BJ (cell line): ENCODE results near the gene ACSF3. TPM values are rescaled to one million over a fixed set of nuclear protein-coding genes. Genes with fewer than 3 reads are reported as not detected.

ENCODE experiments used
- CTCF ChIA-PET: fragments of 350-600 bp; formaldehyde crosslinking; extraction: SDS; loops from one replicate; lab custom pipeline; 2021; ENCODE audit warnings: antibody characterized with exemption, inconsistent platforms; lab: Yijun Ruan, JAX
- POLR2A ChIA-PET: fragments of 300-600 bp; sonication (Branson Sonifier 250); formaldehyde crosslinking; extraction: SDS; loops from one replicate; lab custom pipeline; 2021; ENCODE audit warnings: antibody characterized with exemption; lab: Charles Lee
- DNase-seq: peaks from one replicate; pipeline ENCODE4 v3.0.0-alpha.2; 2011; ENCODE audit warnings: low read depth
- H3K27me3 ChIP-seq: 2 replicates; pipeline ENCODE4 v1.6.0; 2011; ENCODE audit warnings: low read length; ENCODE audit not compliant: control insufficient read depth, insufficient read depth
- H3K36me3 ChIP-seq: 2 replicates; pipeline ENCODE4 v1.5.1; 2011; ENCODE audit warnings: low read length; ENCODE audit not compliant: control insufficient read depth, insufficient read depth
- H3K4me3 ChIP-seq: 2 replicates; pipeline ENCODE4 v1.5.1; 2011; ENCODE audit warnings: low read depth, mild to moderate bottlenecking, control low read depth, low read length
- polyA plus RNA-seq: library from polyadenylated mRNA; depleted of rRNA; stranded (reverse); fragments of >200 nt; gene quantifications from 2 replicates; pipeline ENCODE4 v1.2.3, GENCODE V29; 2011
- TF ChIP-seq, protein P1 (sequence below): IDR thresholded peaks from 2 replicates; pipeline ENCODE4 v1.5.1; 2011; ENCODE audit warnings: low read depth, mild to moderate bottlenecking, control low read depth, inconsistent platforms, low read length, moderate library complexity; ENCODE audit not compliant: insufficient read depth

ACSF3 gene
- polyA plus RNA-seq, 1 experiment = 12.5 TPM

DNA sequence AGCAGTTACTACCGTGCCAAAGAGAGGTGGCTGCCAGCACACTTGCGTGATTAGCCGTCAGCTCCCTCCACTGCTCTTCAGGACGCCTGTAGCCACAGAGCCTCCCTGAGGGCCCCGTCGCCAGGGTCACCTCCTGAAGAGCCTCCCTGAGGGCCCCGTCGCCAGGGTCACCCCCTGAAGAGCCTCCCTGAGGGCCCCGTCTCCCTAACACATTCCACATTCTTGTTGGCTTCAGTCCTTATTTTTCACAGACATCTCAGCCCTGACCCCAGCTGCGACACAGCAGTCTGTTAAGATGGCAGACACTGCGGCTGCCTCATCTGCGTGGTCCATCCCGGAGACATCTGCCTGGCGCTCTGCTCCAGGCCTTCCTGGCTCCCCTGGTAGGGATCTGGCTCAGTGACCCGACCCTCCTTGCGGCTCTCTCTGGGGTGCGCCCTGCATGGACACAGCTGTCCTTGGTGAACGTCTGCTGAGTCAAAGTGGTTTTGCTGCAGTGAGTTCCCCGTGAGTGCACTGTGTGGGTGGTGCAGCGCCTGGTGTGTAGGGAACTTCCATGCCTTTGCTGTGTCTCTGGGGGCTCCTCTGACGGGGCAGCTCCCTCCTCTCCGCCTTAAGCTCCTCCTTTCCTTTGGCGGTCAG is 11.4 kb downstream of the ACSF3 start:
- ChIA-PET CTCF (no interaction called here), POLR2A (no interaction called here)
- TF ChIP-seq, protein P1, sequence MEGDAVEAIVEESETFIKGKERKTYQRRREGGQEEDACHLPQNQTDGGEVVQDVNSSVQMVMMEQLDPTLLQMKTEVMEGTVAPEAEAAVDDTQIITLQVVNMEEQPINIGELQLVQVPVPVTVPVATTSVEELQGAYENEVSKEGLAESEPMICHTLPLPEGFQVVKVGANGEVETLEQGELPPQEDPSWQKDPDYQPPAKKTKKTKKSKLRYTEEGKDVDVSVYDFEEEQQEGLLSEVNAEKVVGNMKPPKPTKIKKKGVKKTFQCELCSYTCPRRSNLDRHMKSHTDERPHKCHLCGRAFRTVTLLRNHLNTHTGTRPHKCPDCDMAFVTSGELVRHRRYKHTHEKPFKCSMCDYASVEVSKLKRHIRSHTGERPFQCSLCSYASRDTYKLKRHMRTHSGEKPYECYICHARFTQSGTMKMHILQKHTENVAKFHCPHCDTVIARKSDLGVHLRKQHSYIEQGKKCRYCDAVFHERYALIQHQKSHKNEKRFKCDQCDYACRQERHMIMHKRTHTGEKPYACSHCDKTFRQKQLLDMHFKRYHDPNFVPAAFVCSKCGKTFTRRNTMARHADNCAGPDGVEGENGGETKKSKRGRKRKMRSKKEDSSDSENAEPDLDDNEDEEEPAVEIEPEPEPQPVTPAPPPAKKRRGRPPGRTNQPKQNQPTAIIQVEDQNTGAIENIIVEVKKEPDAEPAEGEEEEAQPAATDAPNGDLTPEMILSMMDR = no peak
- Histone ChIP-seq H3K4me3 (no peak overlapping the region), H3K27me3 (no peaks in the 10 kb centered on the region), H3K36me3 (peaks cover 33% of the 10 kb centered on the region)
- no peak for DNase-seq

DNA sequence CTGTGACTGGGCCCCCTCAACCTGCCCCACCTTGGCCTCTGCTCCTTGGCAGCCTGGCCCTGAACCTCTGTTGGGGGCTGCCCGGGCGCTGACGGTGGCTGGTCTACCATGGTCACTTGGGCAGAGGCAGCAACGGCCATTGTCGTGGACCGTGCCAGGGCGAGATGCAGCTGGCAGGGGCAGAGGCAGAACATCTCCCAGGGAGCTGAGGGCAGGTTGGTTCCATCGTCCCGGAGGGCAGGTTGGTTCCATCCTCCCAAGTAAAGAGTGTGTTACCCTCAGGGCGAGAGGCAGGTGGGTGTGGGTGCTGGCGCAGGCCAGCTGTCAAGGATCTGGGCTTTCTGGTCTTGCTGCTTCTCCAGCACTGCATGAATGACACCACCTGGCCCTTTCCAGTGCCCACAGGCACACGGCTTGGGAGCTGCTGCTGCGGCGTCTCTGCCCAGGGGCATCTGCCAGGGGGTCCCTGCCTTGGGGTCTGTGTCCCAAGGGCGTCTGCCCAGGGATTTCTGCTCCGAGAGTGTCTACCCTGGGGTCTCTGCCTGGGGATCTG is 12.0 kb downstream of the ACSF3 start:
- CTCF ChIA-PET = no interaction called here
- POLR2A ChIA-PET = no interaction called here

DNA sequence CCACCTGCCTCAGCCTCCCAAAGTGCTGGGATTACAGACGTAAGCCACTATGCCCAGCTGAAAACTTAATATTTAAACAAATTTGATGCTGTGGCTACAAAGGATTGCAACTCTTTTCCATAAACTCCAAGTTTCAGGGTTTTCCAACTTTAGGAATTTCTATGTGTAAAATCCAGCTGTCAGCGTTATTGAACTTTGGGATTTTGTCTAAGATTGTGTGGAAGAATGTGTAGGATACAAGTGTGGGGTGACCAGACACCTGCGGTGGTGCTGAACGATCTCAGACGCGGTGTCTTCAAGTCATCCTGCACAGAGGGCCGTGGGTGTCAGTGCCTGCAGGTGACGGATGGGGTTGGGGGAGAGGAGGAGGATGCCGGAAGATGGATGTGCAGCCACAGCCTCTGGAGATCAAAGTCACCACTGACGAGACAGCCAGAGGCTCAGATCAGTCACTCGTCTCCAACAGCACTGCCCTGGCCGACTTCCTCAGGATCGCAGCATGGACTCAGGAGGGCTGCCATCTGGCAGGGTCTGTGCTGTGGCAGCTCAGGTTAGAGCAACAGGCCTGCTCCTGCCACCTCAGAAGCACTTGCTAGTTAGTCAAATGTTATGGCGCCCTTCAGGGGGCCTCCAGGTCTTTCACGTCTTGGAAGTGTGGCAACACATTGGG is 13.0 kb downstream of the ACSF3 start:
- no peaks in the 10 kb centered on the region for H3K27me3 ChIP-seq
- TF ChIP-seq, protein P1 = no peak
- DNase-seq = no peak
- CTCF ChIA-PET = no interaction called here
- POLR2A ChIA-PET = no interaction called here
- peaks cover 29% of the 10 kb centered on the region for H3K36me3 ChIP-seq
- H3K4me3 ChIP-seq = no peak overlapping the region

More for the DNA sequence above, 12.0 kb downstream of the ACSF3 start:
- Histone ChIP-seq H3K27me3 (no peaks in the 10 kb centered on the region), H3K36me3 (peaks cover 32% of the 10 kb centered on the region), H3K4me3 (no peak overlapping the region)
- TF ChIP-seq, protein P1 = no peak
- DNase-seq = no peak

DNA sequence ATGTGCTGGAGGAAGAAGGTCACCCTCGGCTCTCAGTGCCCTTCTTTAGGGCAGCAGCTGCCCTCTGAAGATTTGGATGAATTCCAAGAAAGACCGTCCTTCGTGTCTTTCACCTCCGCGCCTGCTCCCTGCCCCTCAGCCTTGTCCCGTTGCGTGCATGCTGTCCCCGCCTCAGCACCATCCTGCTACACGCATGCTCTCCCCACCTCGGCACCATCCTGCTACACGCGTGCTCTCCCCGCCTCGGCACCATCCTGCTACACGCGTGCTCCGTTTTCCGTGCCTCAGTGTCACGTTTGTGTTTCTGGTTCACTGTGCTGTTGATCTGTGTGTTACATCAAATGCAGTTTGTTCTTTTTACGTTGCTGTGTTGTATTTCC is 13.5 kb downstream of the ACSF3 start:
- TF ChIP-seq, protein P1 = no peak
- DNase-seq = no peak
- H3K36me3 ChIP-seq = peaks cover 27% of the 10 kb centered on the region
- POLR2A ChIA-PET = no interaction called here
- CTCF ChIA-PET = no interaction called here
- H3K27me3 ChIP-seq = no peaks in the 10 kb centered on the region
- H3K4me3 ChIP-seq = no peak overlapping the region

DNA sequence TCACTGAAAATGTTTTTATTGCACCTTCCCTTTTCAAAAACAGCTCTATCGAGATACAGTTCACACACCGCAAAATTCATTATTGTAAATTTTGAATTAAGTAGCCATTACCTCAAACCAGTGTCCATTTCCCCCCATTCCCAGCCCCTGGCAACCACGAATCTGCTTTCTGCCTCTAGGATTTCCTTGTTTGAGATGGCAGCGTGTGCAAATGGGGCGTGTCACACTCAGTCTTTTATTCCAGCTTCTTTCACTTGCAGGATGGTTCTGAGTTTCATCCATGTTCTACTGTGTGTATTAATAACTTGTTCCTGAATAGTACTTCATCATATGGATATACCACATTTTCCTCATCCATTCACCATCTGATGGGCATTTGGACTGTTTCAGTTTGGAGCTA is 14.8 kb downstream of the ACSF3 start:
- H3K4me3 ChIP-seq = no peak overlapping the region
- no peaks in the 10 kb centered on the region for H3K27me3 ChIP-seq
- H3K36me3 ChIP-seq = peaks cover 28% of the 10 kb centered on the region
- ChIA-PET CTCF (no interaction called here), POLR2A (no interaction called here)
- no peak for DNase-seq
- TF ChIP-seq, protein P1 = no peak
